NB4 (cell line): ENCODE data around the gene NUP98.

Experiments used
- DNase-seq: peaks from one replicate; pipeline ENCODE4 v3.0.0; 2010; ENCODE audit warnings: low read depth
- H3K4me3 ChIP-seq: one replicate; pipeline ENCODE4 v1.5.1; 2011; ENCODE audit warnings: mild to moderate bottlenecking, low read depth, low read length, moderate library complexity
- CTCF ChIP-seq: IDR thresholded peaks from one replicate; pipeline ENCODE4 v1.5.1; 2012; ENCODE audit warnings: low read depth, low read length
- MAX ChIP-seq: IDR thresholded peaks from 2 replicates; pipeline ENCODE4 v1.6.1; 2011; ENCODE audit warnings: low read depth, low read length
- MYC ChIP-seq: IDR thresholded peaks from 2 replicates; pipeline ENCODE4 v1.6.1; 2011; ENCODE audit warnings: low read depth, low read length
- POLR2A ChIP-seq: IDR thresholded peaks from 2 replicates; pipeline ENCODE4 v1.6.1; 2011; ENCODE audit warnings: mild to moderate bottlenecking; ENCODE audit not compliant: insufficient read length; ENCODE audit errors: extremely low read depth

NUP98 gene

GRCh38 chr11:3627291-3627690 is 170.1 kb downstream of the NUP98 start:
- no peak for DNase-seq
- H3K4me3 ChIP-seq = no peak overlapping the region

GRCh38 chr11:3626250-3626960 is 170.9 kb downstream of the NUP98 start:
- H3K4me3 ChIP-seq = no peak overlapping the region
- TF ChIP-seq MAX (no peak), CTCF (no peak), MYC (no peak)
- DNase-seq = no peak

More at GRCh38 chr11:3627291-3627690, 170.1 kb downstream of the NUP98 start:
- no peak for TF ChIP-seq MAX
- no peak for TF ChIP-seq MYC
- no peak for TF ChIP-seq POLR2A
- TF ChIP-seq CTCF = no peak
